Stomach (tissue), 4 donors: ENCODE data around the gene PRKCQ.

ENCODE experiments used
- EP300 ChIP-seq: sonication (generic); formaldehyde crosslinking; IDR thresholded peaks from one replicate; pipeline ENCODE4 v1.6.1; 2017; ENCODE audit warnings: antibody characterized with exemption
- POLR2A ChIP-seq, 4 donors: fragments of 450-650 bp; IDR thresholded peaks; one replicate each; pipeline ENCODE4 v1.6.1; 2016; ENCODE audit warnings: antibody characterized with exemption in 4 of 4, control low read depth in 2 of 4, mild to moderate bottlenecking in 1 of 4, moderate library complexity in 1 of 4
- POLR2AphosphoS5 ChIP-seq, 3 donors: sonication (generic); formaldehyde crosslinking; IDR thresholded peaks; one replicate each; pipeline ENCODE4 v1.6.1; 2016; ENCODE audit warnings: antibody characterized with exemption in 3 of 3
- TF ChIP-seq, protein P1 (sequence below), 7 experiments: fragments of 450-650 bp in 4 of 7; fragments of 200-600 bp in 3 of 7; sonication (generic) in 3 of 7; IDR thresholded peaks; one replicate each; pipeline ENCODE4 v1.5.1; 2016 to 2019; ENCODE audit warnings: antibody characterized with exemption in 7 of 7, control low read depth in 2 of 7, mild to moderate bottlenecking in 1 of 7

GRCh38 chr10:6532321-6532720 lies 47.8 kb downstream of the PRKCQ start:
- TF ChIP-seq POLR2A (IDR thresholded peaks at IDR 0.05) (no peak), POLR2AphosphoS5 (IDR thresholded peaks at IDR 0.05) (no peak), EP300 (no peak)
- TF ChIP-seq, protein P1, sequence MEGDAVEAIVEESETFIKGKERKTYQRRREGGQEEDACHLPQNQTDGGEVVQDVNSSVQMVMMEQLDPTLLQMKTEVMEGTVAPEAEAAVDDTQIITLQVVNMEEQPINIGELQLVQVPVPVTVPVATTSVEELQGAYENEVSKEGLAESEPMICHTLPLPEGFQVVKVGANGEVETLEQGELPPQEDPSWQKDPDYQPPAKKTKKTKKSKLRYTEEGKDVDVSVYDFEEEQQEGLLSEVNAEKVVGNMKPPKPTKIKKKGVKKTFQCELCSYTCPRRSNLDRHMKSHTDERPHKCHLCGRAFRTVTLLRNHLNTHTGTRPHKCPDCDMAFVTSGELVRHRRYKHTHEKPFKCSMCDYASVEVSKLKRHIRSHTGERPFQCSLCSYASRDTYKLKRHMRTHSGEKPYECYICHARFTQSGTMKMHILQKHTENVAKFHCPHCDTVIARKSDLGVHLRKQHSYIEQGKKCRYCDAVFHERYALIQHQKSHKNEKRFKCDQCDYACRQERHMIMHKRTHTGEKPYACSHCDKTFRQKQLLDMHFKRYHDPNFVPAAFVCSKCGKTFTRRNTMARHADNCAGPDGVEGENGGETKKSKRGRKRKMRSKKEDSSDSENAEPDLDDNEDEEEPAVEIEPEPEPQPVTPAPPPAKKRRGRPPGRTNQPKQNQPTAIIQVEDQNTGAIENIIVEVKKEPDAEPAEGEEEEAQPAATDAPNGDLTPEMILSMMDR (IDR thresholded peaks at IDR 0.05): no peak
